Measurements from ENCODE around the gene CT45A1. TPM values are rescaled to one million over a fixed set of nuclear protein-coding genes. Genes with fewer than 3 reads are reported as not detected.

Gene CT45A1
- total and polyA plus RNA-seq, 2 donors (not counting 1 experiment from before 2014, with no cell fraction given) = not detected

DNA sequence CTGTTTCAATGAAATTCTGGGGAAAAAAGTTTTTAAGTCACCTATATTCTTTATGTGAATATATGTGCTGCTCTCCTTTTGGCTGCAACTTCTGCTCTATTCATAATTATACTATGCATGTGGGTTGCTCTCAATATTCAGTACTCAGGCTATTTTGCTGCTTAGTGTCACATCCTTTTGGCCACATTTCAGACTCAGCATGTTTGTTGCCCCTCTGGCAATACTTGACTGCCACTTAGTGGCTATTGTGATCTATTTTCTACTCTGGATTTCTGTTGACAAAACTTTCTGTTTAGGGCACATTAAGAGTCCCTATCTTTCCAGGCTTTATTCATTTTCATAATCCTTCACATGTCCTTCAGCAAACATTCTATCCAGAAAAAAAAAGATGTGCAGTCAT lies 15.8 kb upstream of the CT45A1 start:
- no peak for DNase-seq
- H3K4me3 Mint-ChIP-seq = no peak overlapping the region
- TF ChIP-seq, protein P1, sequence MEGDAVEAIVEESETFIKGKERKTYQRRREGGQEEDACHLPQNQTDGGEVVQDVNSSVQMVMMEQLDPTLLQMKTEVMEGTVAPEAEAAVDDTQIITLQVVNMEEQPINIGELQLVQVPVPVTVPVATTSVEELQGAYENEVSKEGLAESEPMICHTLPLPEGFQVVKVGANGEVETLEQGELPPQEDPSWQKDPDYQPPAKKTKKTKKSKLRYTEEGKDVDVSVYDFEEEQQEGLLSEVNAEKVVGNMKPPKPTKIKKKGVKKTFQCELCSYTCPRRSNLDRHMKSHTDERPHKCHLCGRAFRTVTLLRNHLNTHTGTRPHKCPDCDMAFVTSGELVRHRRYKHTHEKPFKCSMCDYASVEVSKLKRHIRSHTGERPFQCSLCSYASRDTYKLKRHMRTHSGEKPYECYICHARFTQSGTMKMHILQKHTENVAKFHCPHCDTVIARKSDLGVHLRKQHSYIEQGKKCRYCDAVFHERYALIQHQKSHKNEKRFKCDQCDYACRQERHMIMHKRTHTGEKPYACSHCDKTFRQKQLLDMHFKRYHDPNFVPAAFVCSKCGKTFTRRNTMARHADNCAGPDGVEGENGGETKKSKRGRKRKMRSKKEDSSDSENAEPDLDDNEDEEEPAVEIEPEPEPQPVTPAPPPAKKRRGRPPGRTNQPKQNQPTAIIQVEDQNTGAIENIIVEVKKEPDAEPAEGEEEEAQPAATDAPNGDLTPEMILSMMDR (IDR thresholded peaks at IDR 0.05) = no peak
- no peak for TF ChIP-seq EZH2 (IDR thresholded peaks at IDR 0.05; ENCODE audit: borderline replicate concordance, insufficient read depth, low read depth, low read length, poor library complexity, severe bottlenecking)
- intact Hi-C loops (cut with micrococcal nuclease) = loop anchor here (2.0 kb wide), 1 partner anchor 215 kb away; no protein-coding TSS in a partner anchor
- peaks cover 3% of the 10 kb centered on the region for H3K27me3 Mint-ChIP-seq
- Histone ChIP-seq H3K4me1 (ENCODE audit: control insufficient read depth in 2 of 2, insufficient read depth in 2 of 2, low read length in 2 of 2) (no peaks in the 10 kb centered on the region), H3K79me2 (ENCODE audit: control insufficient read depth, insufficient read depth, low read length) (no peaks in the 10 kb centered on the region), H3K9ac (ENCODE audit: low read length) (no peak overlapping the region), H3K27me3 (replicated peaks in 1 of 4; ENCODE audit: control extremely low read depth in 1 of 4, control insufficient read depth in 3 of 4, insufficient read depth in 4 of 4, low read length in 3 of 4) (no peaks in the 10 kb centered on the region), H3K4me3 (ENCODE audit: control extremely low read depth in 1 of 5, extremely low read depth in 1 of 5, insufficient read depth in 1 of 5, low read depth in 2 of 5, low read length in 4 of 5) (no peak overlapping the region), H3K27ac (ENCODE audit: low read length in 2 of 2) (no peak overlapping the region), H4K20me1 (ENCODE audit: control insufficient read depth, insufficient read depth, low read length, poor library complexity, severe bottlenecking) (no peaks in the 10 kb centered on the region), H3K4me2 (replicated peaks; ENCODE audit: low read depth, low read length, poor library complexity, severe bottlenecking) (no peak overlapping the region), H3K9me3 (ENCODE audit: control extremely low read depth in 1 of 3, control insufficient read depth in 2 of 3, insufficient read depth in 1 of 3, low read length in 2 of 3) (no peaks in the 10 kb centered on the region), H3K36me3 (replicated peaks in 1 of 2; ENCODE audit: control extremely low read depth in 1 of 2, control insufficient read depth in 1 of 2, extremely low read depth in 1 of 2, insufficient read depth in 2 of 2, low read length in 1 of 2) (no peaks in the 10 kb centered on the region), H2AFZ (ENCODE audit: insufficient read depth, low read depth, low read length, poor library complexity, severe bottlenecking) (no peak overlapping the region)
- H3K4me1 Mint-ChIP-seq = no peaks in the 10 kb centered on the region
- ChIA-PET CTCF (interaction anchor here (1.3 kb wide), 1 partner anchor 9 kb away, joined by 3 read pairs; no protein-coding TSS in a partner anchor), POLR2A (no interaction called here)
- ATAC-seq (ENCODE audit: low read depth) = no peak
- H3K27ac Mint-ChIP-seq = no peak overlapping the region
- no peaks in the 10 kb centered on the region for H3K9me3 Mint-ChIP-seq (ENCODE audit: insufficient read depth)

DNA sequence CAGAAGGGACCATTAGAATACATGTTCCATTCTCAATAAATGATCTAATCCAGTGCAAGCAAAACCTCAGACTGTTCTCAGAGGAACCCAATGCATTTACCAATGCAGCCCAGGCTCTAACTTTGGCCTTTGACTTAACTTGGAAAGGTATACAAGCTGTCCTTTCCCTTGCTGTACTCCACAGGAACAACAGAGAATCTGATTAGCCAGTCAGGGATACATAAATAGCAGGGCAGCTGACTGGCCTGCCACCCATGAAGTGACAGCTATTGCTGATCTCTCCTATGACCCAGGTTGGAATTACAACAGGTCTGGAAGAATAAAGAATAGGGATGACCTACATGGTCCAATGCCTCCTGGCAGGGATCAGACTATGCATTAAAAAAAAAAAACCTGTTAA lies 14.5 kb upstream of the CT45A1 start:
- ChIA-PET CTCF (interaction anchor here (1.2 kb wide), 1 partner anchor 214 kb away, joined by 4 read pairs; no protein-coding TSS in a partner anchor), POLR2A (no interaction called here)
- H2AFZ ChIP-seq (ENCODE audit: insufficient read depth, low read depth, low read length, poor library complexity, severe bottlenecking) = no peak overlapping the region
- intact Hi-C loops (cut with micrococcal nuclease) = no loop called here
- H3K9ac ChIP-seq (ENCODE audit: low read length) = no peak overlapping the region
- H3K27ac ChIP-seq (ENCODE audit: low read length in 2 of 2) = no peak overlapping the region
- H3K79me2 ChIP-seq (ENCODE audit: control insufficient read depth, insufficient read depth, low read length) = no peaks in the 10 kb centered on the region
- no peaks in the 10 kb centered on the region for H3K27me3 ChIP-seq (replicated peaks in 1 of 4; ENCODE audit: control extremely low read depth in 1 of 4, control insufficient read depth in 3 of 4, insufficient read depth in 4 of 4, low read length in 3 of 4)
- Mint-ChIP-seq H3K4me1 (no peaks in the 10 kb centered on the region), H3K9me3 (ENCODE audit: insufficient read depth) (no peaks in the 10 kb centered on the region), H3K4me3 (no peak overlapping the region), H3K27me3 (peaks cover 3% of the 10 kb centered on the region), H3K27ac (no peak overlapping the region)
- DNase-seq (no peak), ATAC-seq (ENCODE audit: low read depth) (no peak)
- TF ChIP-seq, protein P1 (IDR thresholded peaks at IDR 0.05) = no peak
- no peak for TF ChIP-seq EZH2 (IDR thresholded peaks at IDR 0.05; ENCODE audit: borderline replicate concordance, insufficient read depth, low read depth, low read length, poor library complexity, severe bottlenecking)
- no peaks in the 10 kb centered on the region for H3K9me3 ChIP-seq (ENCODE audit: control extremely low read depth in 1 of 3, control insufficient read depth in 2 of 3, insufficient read depth in 1 of 3, low read length in 2 of 3)
- H3K36me3 ChIP-seq (replicated peaks in 1 of 2; ENCODE audit: control extremely low read depth in 1 of 2, control insufficient read depth in 1 of 2, extremely low read depth in 1 of 2, insufficient read depth in 2 of 2, low read length in 1 of 2) = no peaks in the 10 kb centered on the region
- no peaks in the 10 kb centered on the region for H3K4me1 ChIP-seq (ENCODE audit: control insufficient read depth in 2 of 2, insufficient read depth in 2 of 2, low read length in 2 of 2)
- no peak overlapping the region for H3K4me3 ChIP-seq (ENCODE audit: control extremely low read depth in 1 of 5, extremely low read depth in 1 of 5, insufficient read depth in 1 of 5, low read depth in 2 of 5, low read length in 4 of 5)
- no peaks in the 10 kb centered on the region for H4K20me1 ChIP-seq (ENCODE audit: control insufficient read depth, insufficient read depth, low read length, poor library complexity, severe bottlenecking)
- H3K4me2 ChIP-seq (replicated peaks; ENCODE audit: low read depth, low read length, poor library complexity, severe bottlenecking) = no peak overlapping the region
